Endothelial cell of umbilical vein (primary cell): ENCODE results near the gene RHOH. TPM values are rescaled to one million over a fixed set of nuclear protein-coding genes. Genes with fewer than 3 reads are reported as not detected.

ENCODE experiments used
- BruUV-seq: library from RNA; stranded (reverse); fragments of 400-500 nt; replicated peaks from 2 replicates; lab custom pipeline; 2021; lab: Mats Ljungman, UMichigan
- CTCF ChIA-PET: fragments of 300-600, 350-600 bp; sonication (Branson Sonifier 250); formaldehyde crosslinking; loops from one replicate; lab custom pipeline; 2021; ENCODE audit warnings: antibody characterized with exemption, inconsistent platforms; lab: Charles Lee
- POLR2A ChIA-PET: fragments of 300-600, 350-600 bp; sonication (Branson Sonifier 250); formaldehyde crosslinking; loops from one replicate; lab custom pipeline; 2021; ENCODE audit warnings: antibody characterized with exemption, inconsistent platforms; lab: Charles Lee
- DNase-seq: peaks from one replicate; pipeline ENCODE4 v3.0.0-alpha.2; 2011; ENCODE audit warnings: low read depth, low spot score
- FAIRE-seq: peaks from 2 replicates; lab custom pipeline; 2011; peaks lifted over from hg19 to GRCh38; lab: Jason Lieb, UNC
- H2AFZ ChIP-seq: 2 replicates; pipeline ENCODE4 v1.6.0; 2012; ENCODE audit warnings: low read depth, low read length, control low read depth, inconsistent platforms
- H3K27ac ChIP-seq: 2 replicates; pipeline ENCODE4 v1.5.1; 2011; ENCODE audit warnings: low read depth, mild to moderate bottlenecking, control low read depth, low read length, moderate library complexity; ENCODE audit not compliant: insufficient read depth
- H3K27me3 ChIP-seq, 2 experiments: 2 replicates each; pipeline versions ENCODE4 v1.6.0 to v1.6.1; 2011; ENCODE audit warnings: low read length in 2 of 2, mixed read lengths in 1 of 2; ENCODE audit not compliant: control insufficient read depth in 2 of 2, insufficient read depth in 2 of 2
- H3K36me3 ChIP-seq, 2 experiments: 2 replicates in 1 of 2; 3 replicates in 1 of 2; pipeline ENCODE4 v1.5.1; 2011; ENCODE audit warnings: low read length in 2 of 2, mild to moderate bottlenecking in 1 of 2, moderate library complexity in 1 of 2; ENCODE audit not compliant: control insufficient read depth in 2 of 2, insufficient read depth in 2 of 2; ENCODE audit errors: extremely low read depth in 1 of 2
- H3K4me1 ChIP-seq: 3 replicates; pipeline ENCODE4 v1.5.1; 2011; ENCODE audit warnings: mild to moderate bottlenecking, low read length; ENCODE audit not compliant: control insufficient read depth, insufficient read depth; ENCODE audit errors: extremely low read depth
- H3K4me2 ChIP-seq: 2 replicates; pipeline ENCODE4 v1.6.1; 2011; ENCODE audit warnings: low read length, control low read depth, mixed read lengths; ENCODE audit not compliant: insufficient read depth
- H3K4me3 ChIP-seq, 3 experiments: fragments of 200-600 bp in 1 of 3; sonication (generic), shearing (Covaris generic) in 1 of 3; replicated peaks in 1 of 3; 2 replicates each; pipeline ENCODE4 v1.5.1; 2011 to 2016; ENCODE audit warnings: control low read depth in 3 of 3, low read length in 3 of 3, mild to moderate bottlenecking in 2 of 3, inconsistent platforms in 1 of 3, low read depth in 1 of 3, moderate library complexity in 1 of 3; ENCODE audit not compliant: insufficient read depth in 1 of 3
- H3K79me2 ChIP-seq: 2 replicates; pipeline ENCODE4 v1.6.0; 2012; ENCODE audit warnings: low read length, inconsistent platforms; ENCODE audit not compliant: control insufficient read depth, insufficient read depth
- H3K9ac ChIP-seq: replicated peaks from 2 replicates; pipeline ENCODE3; 2011; ENCODE audit warnings: low read length, control low read depth; ENCODE audit not compliant: insufficient read depth; ENCODE audit errors: extremely low read depth
- H3K9me1 ChIP-seq: replicated peaks from 3 replicates; pipeline ENCODE4 v1.6.0; 2011; ENCODE audit warnings: mild to moderate bottlenecking, low read length; ENCODE audit not compliant: control insufficient read depth, insufficient read depth; ENCODE audit errors: extremely low read depth
- H3K9me3 ChIP-seq: replicated peaks from 2 replicates; pipeline ENCODE4 v1.5.1; 2012; ENCODE audit warnings: low read length, inconsistent platforms; ENCODE audit not compliant: control insufficient read depth, insufficient read depth
- H4K20me1 ChIP-seq: replicated peaks from 2 replicates; pipeline ENCODE3; 2011; ENCODE audit warnings: mild to moderate bottlenecking, low read length; ENCODE audit not compliant: control insufficient read depth, insufficient read depth; ENCODE audit errors: extremely low read depth
- EZH2 ChIP-seq: IDR thresholded peaks from 2 replicates; pipeline ENCODE4 v1.6.1; 2012; ENCODE audit warnings: borderline replicate concordance, low read depth, mild to moderate bottlenecking, moderate library complexity, low read length, inconsistent platforms; ENCODE audit not compliant: severe bottlenecking
- FOS ChIP-seq: IDR thresholded peaks from 2 replicates; pipeline ENCODE4 v1.6.1; 2011; ENCODE audit warnings: mild to moderate bottlenecking, low read length, moderate library complexity, borderline replicate concordance; ENCODE audit not compliant: insufficient read depth
- GATA2 ChIP-seq: IDR thresholded peaks from 2 replicates; pipeline ENCODE4 v1.7.0; 2011; ENCODE audit warnings: low read depth, mild to moderate bottlenecking, moderate library complexity, mixed read lengths, low read length; ENCODE audit not compliant: insufficient read length, insufficient read depth
- JUN ChIP-seq: IDR thresholded peaks from 2 replicates; pipeline ENCODE4 v1.6.1; 2011; ENCODE audit warnings: borderline replicate concordance, low read depth; ENCODE audit not compliant: insufficient read length, insufficient read depth
- MYC ChIP-seq: IDR thresholded peaks from one replicate; pipeline ENCODE4 v1.6.1; 2011; ENCODE audit warnings: mild to moderate bottlenecking, low read depth, low read length
- POLR2A ChIP-seq: IDR thresholded peaks from 2 replicates; pipeline ENCODE4 v1.6.1; 2012; ENCODE audit warnings: low read depth, mild to moderate bottlenecking, control low read depth, low read length
- POLR2AphosphoS5 ChIP-seq: IDR thresholded peaks from 2 replicates; pipeline ENCODE4 v1.6.1; 2012; ENCODE audit warnings: low read depth, mild to moderate bottlenecking, control low read depth, low read length, moderate library complexity; ENCODE audit not compliant: insufficient read depth
- dilution Hi-C: fragments of 300-500 bp; cut with MboI; formaldehyde crosslinking; loops from one replicate; pipeline ENCODE4 v1.15.0; 2019; ENCODE audit warnings: low sequenced_read_pairs; ENCODE audit not compliant: extremely low pct_ligation_motif_present
- intact Hi-C: fragments of 100-400 bp; cut with micrococcal nuclease; formaldehyde crosslinking; loops from one replicate; pipeline ENCODE4 v1.10.0; 2022
- polyA plus RNA-seq, 4 experiments: library from polyadenylated mRNA; depleted of rRNA in 3 of 4; stranded (reverse) in 3 of 4; unstranded in 1 of 4; fragments of >200 nt; gene quantifications; 2 replicates each; pipeline versions ENCODE4 v1.2.1 to v1.2.3, GENCODE V29; 2011 to 2012; ENCODE audit warnings: missing spikeins in 1 of 4
- total RNA-seq: library from RNA; stranded (reverse); gene quantifications from 2 replicates; pipeline ENCODE4 v1.2.3, GENCODE V29; 2021
- TF ChIP-seq, protein P1 (sequence below): IDR thresholded peaks from 2 replicates; pipeline ENCODE4 v1.6.1; 2011; ENCODE audit not compliant: insufficient read depth, insufficient read length
- TF ChIP-seq, protein P2 (sequence below), 2 donors: IDR thresholded peaks; 1 replicate in 1 of 2; 2 replicates in 1 of 2; pipeline ENCODE4 v1.5.1; 2011; ENCODE audit warnings: low read length in 2 of 2, mild to moderate bottlenecking in 2 of 2, moderate library complexity in 2 of 2, control low read depth in 1 of 2, inconsistent platforms in 1 of 2, low read depth in 1 of 2; ENCODE audit not compliant: insufficient read depth in 1 of 2; ENCODE audit errors: extremely low read depth in 1 of 2

Gene RHOH
- total and polyA plus RNA-seq, 2 donors (not counting 3 experiments of a cell fraction or from before 2014, with no cell fraction given), result not detected

DNA sequence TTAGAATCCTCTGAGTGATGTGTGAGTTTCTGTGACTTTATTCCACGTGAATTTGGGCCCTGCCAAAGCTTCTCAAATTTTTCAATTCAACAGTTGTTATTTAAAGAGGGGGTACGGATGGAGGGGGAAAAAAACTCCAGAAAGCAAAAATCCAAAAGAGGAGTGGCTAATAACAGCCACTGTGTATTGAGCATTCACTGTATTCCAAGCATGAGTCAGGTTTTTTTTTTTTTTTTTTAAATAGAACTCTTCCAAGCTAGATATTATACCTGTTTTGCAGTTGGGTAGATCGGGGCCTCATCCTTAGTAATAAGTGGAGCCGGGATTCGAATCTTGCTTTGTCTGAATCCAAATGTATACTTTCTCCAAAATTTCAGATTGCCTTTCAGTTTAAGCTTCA lies 6.4 kb upstream of the RHOH start:
- FAIRE-seq (no peak), DNase-seq (no peak)
- no peaks in the 10 kb centered on the region for H4K20me1 ChIP-seq
- H3K4me1 ChIP-seq, result no peaks in the 10 kb centered on the region
- no peaks in the 10 kb centered on the region for H3K27me3 ChIP-seq
- BruUV-seq, result no TSS peak
- intact Hi-C loops (no loop called here), dilution Hi-C loops (no loop called here)
- no peaks in the 10 kb centered on the region for H3K36me3 ChIP-seq
- ChIA-PET POLR2A (no interaction called here), CTCF (interaction anchor here (0.6 to 1.1 kb wide), 2 partner anchors 36 to 41 kb away, joined by 3 read pairs; no protein-coding TSS in a partner anchor)
- no peak overlapping the region for H3K4me2 ChIP-seq
- TF ChIP-seq POLR2A (no peak), JUN (no peak), GATA2 (no peak), POLR2AphosphoS5 (no peak), EZH2 (no peak), MYC (no peak), FOS (no peak)
- TF ChIP-seq, protein P1, sequence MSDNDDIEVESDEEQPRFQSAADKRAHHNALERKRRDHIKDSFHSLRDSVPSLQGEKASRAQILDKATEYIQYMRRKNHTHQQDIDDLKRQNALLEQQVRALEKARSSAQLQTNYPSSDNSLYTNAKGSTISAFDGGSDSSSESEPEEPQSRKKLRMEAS, result no peak
- TF ChIP-seq, protein P2, sequence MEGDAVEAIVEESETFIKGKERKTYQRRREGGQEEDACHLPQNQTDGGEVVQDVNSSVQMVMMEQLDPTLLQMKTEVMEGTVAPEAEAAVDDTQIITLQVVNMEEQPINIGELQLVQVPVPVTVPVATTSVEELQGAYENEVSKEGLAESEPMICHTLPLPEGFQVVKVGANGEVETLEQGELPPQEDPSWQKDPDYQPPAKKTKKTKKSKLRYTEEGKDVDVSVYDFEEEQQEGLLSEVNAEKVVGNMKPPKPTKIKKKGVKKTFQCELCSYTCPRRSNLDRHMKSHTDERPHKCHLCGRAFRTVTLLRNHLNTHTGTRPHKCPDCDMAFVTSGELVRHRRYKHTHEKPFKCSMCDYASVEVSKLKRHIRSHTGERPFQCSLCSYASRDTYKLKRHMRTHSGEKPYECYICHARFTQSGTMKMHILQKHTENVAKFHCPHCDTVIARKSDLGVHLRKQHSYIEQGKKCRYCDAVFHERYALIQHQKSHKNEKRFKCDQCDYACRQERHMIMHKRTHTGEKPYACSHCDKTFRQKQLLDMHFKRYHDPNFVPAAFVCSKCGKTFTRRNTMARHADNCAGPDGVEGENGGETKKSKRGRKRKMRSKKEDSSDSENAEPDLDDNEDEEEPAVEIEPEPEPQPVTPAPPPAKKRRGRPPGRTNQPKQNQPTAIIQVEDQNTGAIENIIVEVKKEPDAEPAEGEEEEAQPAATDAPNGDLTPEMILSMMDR (IDR thresholded peaks at IDR 0.05; ENCODE audit: extremely low read depth in 1 of 2, insufficient read depth in 1 of 2, low read depth in 1 of 2, low read length in 2 of 2), result no peak
- H2AFZ ChIP-seq, result no peak overlapping the region
- H3K9me1 ChIP-seq, result no peaks in the 10 kb centered on the region
- no peak overlapping the region for H3K9ac ChIP-seq
- no peak overlapping the region for H3K4me3 ChIP-seq
- H3K27ac ChIP-seq, result no peak overlapping the region
- no peaks in the 10 kb centered on the region for H3K9me3 ChIP-seq
- no peaks in the 10 kb centered on the region for H3K79me2 ChIP-seq
